Liver (tissue), 9 donors: ENCODE measurements around the gene RAB23. TPM values are rescaled to one million over a fixed set of nuclear protein-coding genes. Genes with fewer than 3 reads are reported as not detected.

ENCODE experiments used
- DNase-seq: peaks from one replicate; pipeline ENCODE4 v3.0.0-alpha.2; 2017; ENCODE audit warnings: low spot score
- H3K27ac ChIP-seq, 2 donors: one replicate each; pipeline ENCODE4 v1.7.0; 2013; ENCODE audit warnings: inconsistent platforms in 2 of 2, low read length in 2 of 2, control low read depth in 1 of 2, low read depth in 1 of 2, mild to moderate bottlenecking in 1 of 2
- H3K27me3 ChIP-seq, 4 donors: one replicate each; pipeline versions ENCODE4 v1.6.1 to v1.7.0; 2013; ENCODE audit warnings: low read length in 3 of 4, inconsistent platforms in 1 of 4, mild to moderate bottlenecking in 1 of 4, moderate library complexity in 1 of 4; ENCODE audit not compliant: control insufficient read depth in 4 of 4, insufficient read depth in 4 of 4
- H3K36me3 ChIP-seq, 4 donors: one replicate each; pipeline versions ENCODE4 v1.6.1 to v1.7.0; 2013; ENCODE audit warnings: low read length in 3 of 4, mild to moderate bottlenecking in 3 of 4, low read depth in 1 of 4, moderate library complexity in 1 of 4; ENCODE audit not compliant: control insufficient read depth in 4 of 4, insufficient read depth in 3 of 4
- H3K4me1 ChIP-seq, 4 donors: one replicate each; pipeline versions ENCODE4 v1.6.1 to v1.7.0; 2013; ENCODE audit warnings: low read length in 3 of 4, mild to moderate bottlenecking in 3 of 4, moderate library complexity in 1 of 4; ENCODE audit not compliant: control insufficient read depth in 4 of 4, insufficient read depth in 4 of 4
- H3K4me3 ChIP-seq, 3 donors: one replicate each; pipeline versions ENCODE4 v1.6.1 to v1.7.0; 2013; ENCODE audit warnings: low read length in 3 of 3, control low read depth in 1 of 3, low read depth in 1 of 3, mild to moderate bottlenecking in 1 of 3
- H3K9ac ChIP-seq, 2 donors: one replicate each; pipeline ENCODE4 v1.7.0; 2013; ENCODE audit warnings: low read length in 2 of 2, mild to moderate bottlenecking in 2 of 2, moderate library complexity in 2 of 2, control low read depth in 1 of 2, low read depth in 1 of 2
- H3K9me3 ChIP-seq, 4 donors: one replicate each; pipeline versions ENCODE4 v1.6.1 to v1.7.0; 2013; ENCODE audit warnings: low read length in 3 of 4; ENCODE audit not compliant: control insufficient read depth in 4 of 4
- EGR1 ChIP-seq, 2 donors: IDR thresholded peaks; 2 replicates each; pipeline ENCODE4 v1.6.1; 2016 to 2018; ENCODE audit warnings: antibody characterized with exemption in 2 of 2, low read depth in 2 of 2
- FOXA1 ChIP-seq: IDR thresholded peaks from 2 replicates; pipeline ENCODE4 v1.6.1; 2016; ENCODE audit warnings: antibody characterized with exemption
- FOXA2 ChIP-seq: IDR thresholded peaks from 2 replicates; pipeline ENCODE4 v1.6.1; 2016; ENCODE audit warnings: antibody characterized with exemption
- GABPA ChIP-seq, 2 donors: IDR thresholded peaks in 1 of 2; conservative IDR thresholded peaks in 1 of 2; 2 replicates each; pipeline ENCODE4 v1.6.1; 2016; ENCODE audit warnings: antibody characterized with exemption in 2 of 2, mild to moderate bottlenecking in 1 of 2, moderate library complexity in 1 of 2
- HNF4A ChIP-seq, 2 donors: conservative IDR thresholded peaks; 2 replicates each; pipeline ENCODE4 v1.6.1; 2016; ENCODE audit warnings: antibody characterized with exemption in 2 of 2, mild to moderate bottlenecking in 2 of 2
- HNF4G ChIP-seq: IDR thresholded peaks from 2 replicates; pipeline ENCODE4 v1.6.1; 2016; ENCODE audit warnings: antibody characterized with exemption
- JUND ChIP-seq, 2 donors: IDR thresholded peaks; 2 replicates each; pipeline ENCODE4 v1.6.1; 2016; ENCODE audit warnings: antibody characterized with exemption in 2 of 2
- NR2F2 ChIP-seq: IDR thresholded peaks from 2 replicates; pipeline ENCODE4 v1.6.1; 2016; ENCODE audit warnings: antibody characterized with exemption
- RAD21 ChIP-seq, 2 donors: IDR thresholded peaks; 2 replicates each; pipeline ENCODE4 v1.6.1; 2016; ENCODE audit warnings: antibody characterized with exemption in 2 of 2, mild to moderate bottlenecking in 2 of 2
- RXRA ChIP-seq, 2 donors: IDR thresholded peaks; 2 replicates each; pipeline ENCODE4 v1.6.1; 2017 to 2018; ENCODE audit warnings: antibody characterized with exemption in 2 of 2, mild to moderate bottlenecking in 1 of 2
- SP1 ChIP-seq: IDR thresholded peaks from 2 replicates; pipeline ENCODE4 v1.6.1; 2018; ENCODE audit warnings: antibody characterized with exemption, mild to moderate bottlenecking
- TAF1 ChIP-seq: conservative IDR thresholded peaks from 2 replicates; pipeline ENCODE4 v1.6.1; 2016; ENCODE audit warnings: antibody characterized with exemption, mild to moderate bottlenecking
- YY1 ChIP-seq: IDR thresholded peaks from 2 replicates; pipeline ENCODE4 v1.6.1; 2016; ENCODE audit warnings: antibody characterized with exemption, mild to moderate bottlenecking
- WGBS: extraction: QIAGEN DNeasy Blood & Tissue Kit; methylation state at CpG from one replicate; pipeline ENCODE4 v1.1.7; 2013; 5-methylcytosine and 5-hydroxymethylcytosine counted together
- polyA plus RNA-seq, 2 donors: library from polyadenylated mRNA; stranded (reverse) in 1 of 2; unstranded in 1 of 2; fragments of 200-250 nt in 1 of 2; fragments of >200 nt in 1 of 2; fragmentation: Nextera tagmentation in 1 of 2; extraction: Ambion mirVana in 1 of 2; gene quantifications; one replicate each; pipeline versions ENCODE4 v1.2.1 to v1.2.3, GENCODE V29; 2013 to 2015
- total RNA-seq, 2 donors: library from RNA; depleted of rRNA; stranded (reverse); fragments of >200 nt; gene quantifications; one replicate each; pipeline ENCODE4 v1.2.3, GENCODE V29; 2014
- TF ChIP-seq, protein P1 (sequence below): fragments of 150-350 bp; IDR thresholded peaks from 2 replicates; pipeline ENCODE4 v1.5.1; 2017; ENCODE audit warnings: improper control_type of control experiment, low read depth, low read length; ENCODE audit not compliant: missing input control
- TF ChIP-seq, protein P2 (sequence below): IDR thresholded peaks from 2 replicates; pipeline ENCODE4 v1.6.1; 2016; ENCODE audit warnings: antibody characterized with exemption, mild to moderate bottlenecking
- TF ChIP-seq, protein P3 (sequence below): IDR thresholded peaks from 2 replicates; pipeline ENCODE4 v1.6.1; 2016; ENCODE audit warnings: antibody characterized with exemption
- TF ChIP-seq, protein P4 (sequence below): IDR thresholded peaks from 2 replicates; pipeline ENCODE4 v1.6.1; 2016; ENCODE audit warnings: antibody characterized with exemption
- TF ChIP-seq, protein P5 (sequence below): IDR thresholded peaks from 2 replicates; pipeline ENCODE4 v1.6.1; 2016; ENCODE audit warnings: antibody characterized with exemption
- donor health status: healthy.
- donor health status: healthy.
- donor health status: healthy.
- donor health status: healthy.
- donor health status: healthy.

The RAB23 gene
- total and polyA plus RNA-seq, 4 donors, result 0.60 to 4.3 (median 2.4) TPM

DNA sequence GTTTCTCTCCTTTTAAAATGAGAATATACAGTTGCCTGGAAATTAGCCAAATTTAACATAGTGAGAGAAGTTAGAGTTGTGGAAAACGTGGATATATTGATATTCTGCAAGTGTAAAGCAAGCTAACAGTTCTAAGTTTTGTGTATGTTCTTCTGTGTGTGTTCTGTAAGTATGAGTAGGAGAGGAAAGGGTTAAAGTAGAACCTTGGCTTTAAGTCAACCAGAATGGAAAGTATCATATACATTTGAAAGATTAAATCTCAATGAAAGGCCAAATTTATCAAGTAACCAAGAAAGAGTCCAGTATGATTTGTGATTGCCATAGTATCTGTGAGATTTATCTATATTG lies 80.0 kb downstream of the RAB23 start:
- Histone ChIP-seq H3K9me3 (no peaks in the 10 kb centered on the region), H3K27me3 (no peaks in the 10 kb centered on the region), H3K4me1 (no peaks in the 10 kb centered on the region), H3K36me3 (peaks cover 0 to 21% (median 14%) of the 10 kb centered on the region in 4 donors), H3K4me3 (no peak overlapping the region), H3K9ac (no peak overlapping the region), H3K27ac (no peak overlapping the region)
- TF ChIP-seq NR2F2, result no peak
- TF ChIP-seq RXRA (IDR thresholded peaks at IDR 0.05), result no peak
- TF ChIP-seq YY1, result no peak
- no peak for TF ChIP-seq RAD21 (IDR thresholded peaks at IDR 0.05)
- no peak for TF ChIP-seq HNF4G
- TF ChIP-seq FOXA1, result no peak
- no peak for TF ChIP-seq FOXA2
- no peak for TF ChIP-seq EGR1 (IDR thresholded peaks at IDR 0.05; ENCODE audit: low read depth in 2 of 2)
- TF ChIP-seq GABPA (IDR thresholded peaks at IDR 0.05 in 1 of 2, conservative IDR thresholded peaks at IDR 0.05 in 1 of 2), result no peak
- TF ChIP-seq, protein P1, sequence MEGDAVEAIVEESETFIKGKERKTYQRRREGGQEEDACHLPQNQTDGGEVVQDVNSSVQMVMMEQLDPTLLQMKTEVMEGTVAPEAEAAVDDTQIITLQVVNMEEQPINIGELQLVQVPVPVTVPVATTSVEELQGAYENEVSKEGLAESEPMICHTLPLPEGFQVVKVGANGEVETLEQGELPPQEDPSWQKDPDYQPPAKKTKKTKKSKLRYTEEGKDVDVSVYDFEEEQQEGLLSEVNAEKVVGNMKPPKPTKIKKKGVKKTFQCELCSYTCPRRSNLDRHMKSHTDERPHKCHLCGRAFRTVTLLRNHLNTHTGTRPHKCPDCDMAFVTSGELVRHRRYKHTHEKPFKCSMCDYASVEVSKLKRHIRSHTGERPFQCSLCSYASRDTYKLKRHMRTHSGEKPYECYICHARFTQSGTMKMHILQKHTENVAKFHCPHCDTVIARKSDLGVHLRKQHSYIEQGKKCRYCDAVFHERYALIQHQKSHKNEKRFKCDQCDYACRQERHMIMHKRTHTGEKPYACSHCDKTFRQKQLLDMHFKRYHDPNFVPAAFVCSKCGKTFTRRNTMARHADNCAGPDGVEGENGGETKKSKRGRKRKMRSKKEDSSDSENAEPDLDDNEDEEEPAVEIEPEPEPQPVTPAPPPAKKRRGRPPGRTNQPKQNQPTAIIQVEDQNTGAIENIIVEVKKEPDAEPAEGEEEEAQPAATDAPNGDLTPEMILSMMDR, result no peak
- TF ChIP-seq, protein P2, sequence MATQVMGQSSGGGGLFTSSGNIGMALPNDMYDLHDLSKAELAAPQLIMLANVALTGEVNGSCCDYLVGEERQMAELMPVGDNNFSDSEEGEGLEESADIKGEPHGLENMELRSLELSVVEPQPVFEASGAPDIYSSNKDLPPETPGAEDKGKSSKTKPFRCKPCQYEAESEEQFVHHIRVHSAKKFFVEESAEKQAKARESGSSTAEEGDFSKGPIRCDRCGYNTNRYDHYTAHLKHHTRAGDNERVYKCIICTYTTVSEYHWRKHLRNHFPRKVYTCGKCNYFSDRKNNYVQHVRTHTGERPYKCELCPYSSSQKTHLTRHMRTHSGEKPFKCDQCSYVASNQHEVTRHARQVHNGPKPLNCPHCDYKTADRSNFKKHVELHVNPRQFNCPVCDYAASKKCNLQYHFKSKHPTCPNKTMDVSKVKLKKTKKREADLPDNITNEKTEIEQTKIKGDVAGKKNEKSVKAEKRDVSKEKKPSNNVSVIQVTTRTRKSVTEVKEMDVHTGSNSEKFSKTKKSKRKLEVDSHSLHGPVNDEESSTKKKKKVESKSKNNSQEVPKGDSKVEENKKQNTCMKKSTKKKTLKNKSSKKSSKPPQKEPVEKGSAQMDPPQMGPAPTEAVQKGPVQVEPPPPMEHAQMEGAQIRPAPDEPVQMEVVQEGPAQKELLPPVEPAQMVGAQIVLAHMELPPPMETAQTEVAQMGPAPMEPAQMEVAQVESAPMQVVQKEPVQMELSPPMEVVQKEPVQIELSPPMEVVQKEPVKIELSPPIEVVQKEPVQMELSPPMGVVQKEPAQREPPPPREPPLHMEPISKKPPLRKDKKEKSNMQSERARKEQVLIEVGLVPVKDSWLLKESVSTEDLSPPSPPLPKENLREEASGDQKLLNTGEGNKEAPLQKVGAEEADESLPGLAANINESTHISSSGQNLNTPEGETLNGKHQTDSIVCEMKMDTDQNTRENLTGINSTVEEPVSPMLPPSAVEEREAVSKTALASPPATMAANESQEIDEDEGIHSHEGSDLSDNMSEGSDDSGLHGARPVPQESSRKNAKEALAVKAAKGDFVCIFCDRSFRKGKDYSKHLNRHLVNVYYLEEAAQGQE, result no peak
- no peak for TF ChIP-seq TAF1
- TF ChIP-seq JUND (IDR thresholded peaks at IDR 0.05), result no peak
- TF ChIP-seq, protein P3, sequence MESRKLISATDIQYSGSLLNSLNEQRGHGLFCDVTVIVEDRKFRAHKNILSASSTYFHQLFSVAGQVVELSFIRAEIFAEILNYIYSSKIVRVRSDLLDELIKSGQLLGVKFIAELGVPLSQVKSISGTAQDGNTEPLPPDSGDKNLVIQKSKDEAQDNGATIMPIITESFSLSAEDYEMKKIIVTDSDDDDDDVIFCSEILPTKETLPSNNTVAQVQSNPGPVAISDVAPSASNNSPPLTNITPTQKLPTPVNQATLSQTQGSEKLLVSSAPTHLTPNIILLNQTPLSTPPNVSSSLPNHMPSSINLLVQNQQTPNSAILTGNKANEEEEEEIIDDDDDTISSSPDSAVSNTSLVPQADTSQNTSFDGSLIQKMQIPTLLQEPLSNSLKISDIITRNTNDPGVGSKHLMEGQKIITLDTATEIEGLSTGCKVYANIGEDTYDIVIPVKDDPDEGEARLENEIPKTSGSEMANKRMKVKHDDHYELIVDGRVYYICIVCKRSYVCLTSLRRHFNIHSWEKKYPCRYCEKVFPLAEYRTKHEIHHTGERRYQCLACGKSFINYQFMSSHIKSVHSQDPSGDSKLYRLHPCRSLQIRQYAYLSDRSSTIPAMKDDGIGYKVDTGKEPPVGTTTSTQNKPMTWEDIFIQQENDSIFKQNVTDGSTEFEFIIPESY, result no peak
- TF ChIP-seq, protein P4, sequence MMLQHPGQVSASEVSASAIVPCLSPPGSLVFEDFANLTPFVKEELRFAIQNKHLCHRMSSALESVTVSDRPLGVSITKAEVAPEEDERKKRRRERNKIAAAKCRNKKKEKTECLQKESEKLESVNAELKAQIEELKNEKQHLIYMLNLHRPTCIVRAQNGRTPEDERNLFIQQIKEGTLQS, result no peak
- no peak for TF ChIP-seq SP1
- no peak for TF ChIP-seq HNF4A (conservative IDR thresholded peaks at IDR 0.05)
- TF ChIP-seq, protein P5, sequence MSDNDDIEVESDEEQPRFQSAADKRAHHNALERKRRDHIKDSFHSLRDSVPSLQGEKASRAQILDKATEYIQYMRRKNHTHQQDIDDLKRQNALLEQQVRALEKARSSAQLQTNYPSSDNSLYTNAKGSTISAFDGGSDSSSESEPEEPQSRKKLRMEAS, result no peak
- DNase-seq, result no peak
- 91% methylated on average over 1 of the region's 1 CpG for WGBS
